Keratinocyte (primary cell): ENCODE data around the gene ATP12A. TPM values are rescaled to one million over a fixed set of nuclear protein-coding genes. Genes with fewer than 3 reads are reported as not detected.
A peak's percentile ranks its signal among the peaks of the same experiment; 100 is the strongest.

Source experiments
- DNase-seq: peaks from one replicate; pipeline ENCODE4 v3.0.0-alpha.2; 2011; ENCODE audit warnings: low read depth, missing footprints, low spot score
- FAIRE-seq: peaks from 2 replicates; lab custom pipeline; 2011; peaks lifted over from hg19 to GRCh38; lab: Jason Lieb, UNC
- H2AFZ ChIP-seq: 2 replicates; pipeline ENCODE4 v1.6.0; 2012; ENCODE audit warnings: low read length, control low read depth, inconsistent platforms; ENCODE audit not compliant: control insufficient read depth
- H3K27ac ChIP-seq: 2 replicates; pipeline ENCODE4 v1.5.1; 2011; ENCODE audit warnings: low read length; ENCODE audit not compliant: control insufficient read depth, insufficient read depth
- H3K27me3 ChIP-seq: 3 replicates; pipeline ENCODE4 v1.6.0; 2011; ENCODE audit warnings: low read length; ENCODE audit not compliant: control insufficient read depth, insufficient read depth; ENCODE audit errors: extremely low read depth
- H3K36me3 ChIP-seq, 2 experiments: 2 replicates in 1 of 2; 3 replicates in 1 of 2; pipeline ENCODE4 v1.5.1; 2011; ENCODE audit warnings: low read length in 2 of 2, mild to moderate bottlenecking in 1 of 2; ENCODE audit not compliant: control insufficient read depth in 2 of 2, insufficient read depth in 2 of 2; ENCODE audit errors: extremely low read depth in 1 of 2
- H3K4me1 ChIP-seq: 3 replicates; pipeline ENCODE4 v1.5.1; 2011; ENCODE audit warnings: low read length; ENCODE audit not compliant: control insufficient read depth, insufficient read depth; ENCODE audit errors: extremely low read depth
- H3K4me2 ChIP-seq: 3 replicates; pipeline ENCODE4 v1.6.0; 2011; ENCODE audit warnings: low read depth, low read length; ENCODE audit not compliant: control insufficient read depth, insufficient read depth; ENCODE audit errors: extremely low read depth
- H3K4me3 ChIP-seq, 3 experiments: fragments of 200-600 bp in 1 of 3; sonication (generic) in 1 of 3; 2 replicates in 2 of 3; 3 replicates in 1 of 3; pipeline ENCODE4 v1.5.1; 2011 to 2016; ENCODE audit warnings: low read length in 3 of 3, mild to moderate bottlenecking in 3 of 3, control low read depth in 2 of 3, inconsistent platforms in 1 of 3, low read depth in 1 of 3, mixed read lengths in 1 of 3, mixed run types in 1 of 3, moderate library complexity in 1 of 3; ENCODE audit not compliant: control insufficient read depth in 2 of 3, insufficient read depth in 2 of 3; ENCODE audit errors: extremely low read depth in 1 of 3
- H3K79me2 ChIP-seq: 2 replicates; pipeline ENCODE4 v1.6.0; 2012; ENCODE audit warnings: low read length; ENCODE audit not compliant: control insufficient read depth, insufficient read depth
- H3K9ac ChIP-seq: 3 replicates; pipeline ENCODE4 v1.6.0; 2011; ENCODE audit warnings: low read length; ENCODE audit not compliant: control insufficient read depth, insufficient read depth; ENCODE audit errors: extremely low read depth
- H3K9me1 ChIP-seq: 3 replicates; pipeline ENCODE4 v1.6.0; 2011; ENCODE audit warnings: low read length; ENCODE audit not compliant: control insufficient read depth, insufficient read depth; ENCODE audit errors: extremely low read depth
- H3K9me3 ChIP-seq: 2 replicates; pipeline ENCODE4 v1.5.1; 2012; ENCODE audit warnings: low read depth, low read length; ENCODE audit not compliant: control insufficient read depth
- H4K20me1 ChIP-seq: 3 replicates; pipeline ENCODE4 v1.6.0; 2011; ENCODE audit warnings: low read length; ENCODE audit not compliant: control insufficient read depth, insufficient read depth; ENCODE audit errors: extremely low read depth
- EZH2 ChIP-seq: IDR thresholded peaks from one replicate; pipeline ENCODE4 v1.6.1; 2012; ENCODE audit warnings: inconsistent platforms, mild to moderate bottlenecking, low read length, moderate library complexity
- dilution Hi-C: fragments of 300-500 bp; cut with MboI; formaldehyde crosslinking; loops from one replicate; pipeline ENCODE4 v1.7.0; 2020; ENCODE audit warnings: low sequenced_read_pairs; ENCODE audit not compliant: extremely low pct_ligation_motif_present
- polyA plus RNA-seq, 5 experiments: library from polyadenylated mRNA; depleted of rRNA in 3 of 5; stranded (reverse) in 3 of 5; stranded (forward) in 1 of 5; unstranded in 1 of 5; fragments of >200 nt; gene quantifications; 1 replicate in 1 of 5; 2 replicates in 3 of 5; 3 replicates in 1 of 5; pipeline versions ENCODE4 v1.2.1 to v1.2.3, GENCODE V29; 2011 to 2012; ENCODE audit warnings: missing spikeins in 2 of 5, low read depth in 1 of 5, low replicate concordance in 1 of 5
- TF ChIP-seq, protein P1 (sequence below), 3 experiments: IDR thresholded peaks in 1 of 3; conservative IDR thresholded peaks in 1 of 3; optimal IDR thresholded peaks in 1 of 3; 2 replicates in 2 of 3; 3 replicates in 1 of 3; pipeline versions ENCODE3 to v1.5.1; 2011; ENCODE audit warnings: low read length in 3 of 3, mild to moderate bottlenecking in 3 of 3, moderate library complexity in 2 of 3, control low read depth in 1 of 3, inconsistent platforms in 1 of 3; ENCODE audit not compliant: insufficient read depth in 2 of 3; ENCODE audit errors: extremely low read depth in 1 of 3

Gene ATP12A
- polyA plus RNA-seq, 1 donor (not counting 4 experiments of a cell fraction or from before 2014, with no cell fraction given) = 0.79 TPM

DNA sequence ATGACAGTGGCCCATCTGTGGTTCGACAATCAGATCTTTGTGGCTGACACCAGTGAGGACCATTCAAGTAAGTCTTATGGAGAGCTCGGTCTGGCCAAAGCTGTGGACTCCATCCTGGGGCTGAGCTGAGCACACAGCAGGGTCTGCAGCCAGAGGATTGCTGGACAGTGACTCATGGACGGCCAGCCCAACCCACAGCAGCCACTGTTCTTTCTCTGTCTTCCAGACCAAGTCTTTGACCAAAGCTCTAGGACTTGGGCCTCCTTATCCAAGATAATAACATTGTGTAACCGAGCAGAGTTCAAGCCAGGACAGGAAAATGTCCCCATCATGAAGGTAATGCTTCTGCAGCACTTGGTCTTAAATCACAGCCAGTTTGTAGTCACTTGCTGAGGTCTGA, 12.4 kb downstream of the ATP12A start:
- dilution Hi-C loops = no loop called here
- no peaks in the 10 kb centered on the region for H3K79me2 ChIP-seq
- TF ChIP-seq, protein P1, sequence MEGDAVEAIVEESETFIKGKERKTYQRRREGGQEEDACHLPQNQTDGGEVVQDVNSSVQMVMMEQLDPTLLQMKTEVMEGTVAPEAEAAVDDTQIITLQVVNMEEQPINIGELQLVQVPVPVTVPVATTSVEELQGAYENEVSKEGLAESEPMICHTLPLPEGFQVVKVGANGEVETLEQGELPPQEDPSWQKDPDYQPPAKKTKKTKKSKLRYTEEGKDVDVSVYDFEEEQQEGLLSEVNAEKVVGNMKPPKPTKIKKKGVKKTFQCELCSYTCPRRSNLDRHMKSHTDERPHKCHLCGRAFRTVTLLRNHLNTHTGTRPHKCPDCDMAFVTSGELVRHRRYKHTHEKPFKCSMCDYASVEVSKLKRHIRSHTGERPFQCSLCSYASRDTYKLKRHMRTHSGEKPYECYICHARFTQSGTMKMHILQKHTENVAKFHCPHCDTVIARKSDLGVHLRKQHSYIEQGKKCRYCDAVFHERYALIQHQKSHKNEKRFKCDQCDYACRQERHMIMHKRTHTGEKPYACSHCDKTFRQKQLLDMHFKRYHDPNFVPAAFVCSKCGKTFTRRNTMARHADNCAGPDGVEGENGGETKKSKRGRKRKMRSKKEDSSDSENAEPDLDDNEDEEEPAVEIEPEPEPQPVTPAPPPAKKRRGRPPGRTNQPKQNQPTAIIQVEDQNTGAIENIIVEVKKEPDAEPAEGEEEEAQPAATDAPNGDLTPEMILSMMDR (optimal IDR thresholded peaks at IDR 0.05 in 1 of 3, IDR thresholded peaks at IDR 0.05 in 1 of 3, conservative IDR thresholded peaks at IDR 0.05 in 1 of 3; ENCODE audit: extremely low read depth in 1 of 3, insufficient read depth in 2 of 3, low read length in 3 of 3) = no peak
- TF ChIP-seq EZH2 = no peak
- no peaks in the 10 kb centered on the region for H3K9me1 ChIP-seq
- H3K4me3 ChIP-seq = no peak overlapping the region
- no peaks in the 10 kb centered on the region for H3K9me3 ChIP-seq
- H3K4me1 ChIP-seq = peaks cover 16% of the 10 kb centered on the region
- no peak overlapping the region for H3K4me2 ChIP-seq
- H4K20me1 ChIP-seq = no peaks in the 10 kb centered on the region
- H2AFZ ChIP-seq = no peak overlapping the region
- no peak overlapping the region for H3K27ac ChIP-seq
- DNase-seq (no peak), FAIRE-seq (no peak)
- no peaks in the 10 kb centered on the region for H3K36me3 ChIP-seq
- no peak overlapping the region for H3K9ac ChIP-seq
- no peaks in the 10 kb centered on the region for H3K27me3 ChIP-seq

DNA sequence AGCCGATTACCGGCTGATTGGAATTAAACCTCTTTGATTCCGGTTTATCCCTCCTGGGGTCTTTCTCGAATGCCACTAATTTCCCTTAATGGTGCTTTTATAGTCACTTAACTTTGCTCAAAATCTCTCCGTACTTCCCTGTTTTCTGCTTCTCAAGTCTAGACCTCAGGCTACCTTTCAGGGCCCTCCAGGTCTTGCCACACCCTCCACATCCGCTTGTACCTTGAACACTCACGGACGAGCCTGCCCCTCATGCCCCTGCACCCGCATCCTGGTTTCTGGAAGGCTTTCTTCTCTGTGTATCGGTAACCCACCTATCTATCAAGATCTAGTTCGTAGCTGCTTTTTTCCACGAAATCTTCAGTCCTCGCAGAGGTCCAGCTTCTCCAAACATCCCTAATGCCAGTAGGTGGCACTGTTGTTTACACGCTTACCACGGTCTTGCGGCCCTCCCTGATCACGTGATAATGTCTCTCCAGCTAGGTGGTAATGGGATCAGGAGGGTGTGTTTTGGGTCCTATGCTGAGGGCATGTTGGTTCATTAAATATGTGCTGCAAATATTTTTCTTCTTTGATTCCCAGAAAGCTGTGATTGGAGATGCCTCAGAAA, 13.8 kb downstream of the ATP12A start:
- Histone ChIP-seq H3K27ac (no peak overlapping the region), H3K9ac (no peak overlapping the region), H2AFZ (peak overlapping the region; percentile 74), H3K79me2 (no peaks in the 10 kb centered on the region), H4K20me1 (no peaks in the 10 kb centered on the region), H3K27me3 (no peaks in the 10 kb centered on the region), H3K4me3 (no peak overlapping the region), H3K36me3 (no peaks in the 10 kb centered on the region), H3K4me2 (peak overlapping the region; percentile 54), H3K9me3 (no peaks in the 10 kb centered on the region), H3K4me1 (peaks cover 7% of the 10 kb centered on the region), H3K9me1 (no peaks in the 10 kb centered on the region)
- peak; percentile 95 for FAIRE-seq
- dilution Hi-C loops = no loop called here
- DNase-seq = peak; percentile 21
- no peak for TF ChIP-seq EZH2
- TF ChIP-seq, protein P1 (optimal IDR thresholded peaks at IDR 0.05 in 1 of 3, IDR thresholded peaks at IDR 0.05 in 1 of 3, conservative IDR thresholded peaks at IDR 0.05 in 1 of 3; ENCODE audit: extremely low read depth in 1 of 3, insufficient read depth in 2 of 3, low read length in 3 of 3) = peak; percentile 81 to 90 (median 88)
